ENCODE results near the gene CFAP221.

- no peak for TF ChIP-seq CTCF (IDR thresholded peaks at IDR 0.05; ENCODE audit: insufficient read depth, low read length, poor library complexity, severe bottlenecking)
- no peak for TF ChIP-seq EZH2phosphoT487 (conservative IDR thresholded peaks at IDR 0.05; ENCODE audit: low read length)
Observed at GRCh38 chr2:119699016-119699606, 154.9 kb downstream of the CFAP221 start.

All from SU-DHL-6 (cell line).